NCI-H146 treated with DMSO at 0.1 percent for 48 hours (cell line): ENCODE results near the gene BEX2.
"Not testable (repeated sequence)": the region's sequence is repeated elsewhere in the genome, so short reads cannot be mapped to it uniquely, and the experiment has no call there.

ENCODE experiments used
- DNase-seq: peaks from one replicate; lab custom pipeline; 2025; ENCODE audit not compliant: unreplicated experiment; lab: John Stamatoyannopoulos, UW

BEX2 gene

GRCh38 chrX:103310555-103311398, at the start of gene BEX2:
Gene BEX2, minus strand, starts transcription at chrX:103310990. Its CDS starts 1,014 bp downstream, at chrX:103309976.
- DNase-seq, result peak; percentile 64

- no peak for DNase-seq
Measured at GRCh38 chrX:103360092-103360491, 49.3 kb upstream of the BEX2 start.

DNA sequence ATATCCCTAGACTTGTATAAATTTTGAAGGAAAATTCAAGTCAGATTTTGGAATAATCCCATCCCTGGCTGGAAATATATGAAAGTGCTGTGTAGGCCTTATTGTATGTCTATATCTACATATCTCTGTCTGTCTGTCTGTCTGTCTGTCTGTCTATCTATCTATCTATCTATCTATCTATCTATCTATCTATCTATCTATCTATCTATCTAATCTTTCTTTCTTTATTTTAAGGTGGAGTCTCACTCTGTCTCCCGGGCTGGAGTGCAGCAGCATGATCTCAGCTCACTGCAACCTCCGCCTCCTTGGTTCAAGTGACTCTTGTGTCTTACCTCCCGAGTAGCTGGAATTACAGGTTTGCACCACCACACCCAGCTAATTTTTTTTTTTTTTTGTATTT, 48.8 kb upstream of the BEX2 start:
- not testable (repeated sequence) for DNase-seq

- DNase-seq, result no peak
Measured at GRCh38 chrX:103357871-103358270, 47.1 kb upstream of the BEX2 start.

GRCh38 chrX:103356858-103357257, 46.1 kb upstream of the BEX2 start:
- DNase-seq, result no peak

DNA sequence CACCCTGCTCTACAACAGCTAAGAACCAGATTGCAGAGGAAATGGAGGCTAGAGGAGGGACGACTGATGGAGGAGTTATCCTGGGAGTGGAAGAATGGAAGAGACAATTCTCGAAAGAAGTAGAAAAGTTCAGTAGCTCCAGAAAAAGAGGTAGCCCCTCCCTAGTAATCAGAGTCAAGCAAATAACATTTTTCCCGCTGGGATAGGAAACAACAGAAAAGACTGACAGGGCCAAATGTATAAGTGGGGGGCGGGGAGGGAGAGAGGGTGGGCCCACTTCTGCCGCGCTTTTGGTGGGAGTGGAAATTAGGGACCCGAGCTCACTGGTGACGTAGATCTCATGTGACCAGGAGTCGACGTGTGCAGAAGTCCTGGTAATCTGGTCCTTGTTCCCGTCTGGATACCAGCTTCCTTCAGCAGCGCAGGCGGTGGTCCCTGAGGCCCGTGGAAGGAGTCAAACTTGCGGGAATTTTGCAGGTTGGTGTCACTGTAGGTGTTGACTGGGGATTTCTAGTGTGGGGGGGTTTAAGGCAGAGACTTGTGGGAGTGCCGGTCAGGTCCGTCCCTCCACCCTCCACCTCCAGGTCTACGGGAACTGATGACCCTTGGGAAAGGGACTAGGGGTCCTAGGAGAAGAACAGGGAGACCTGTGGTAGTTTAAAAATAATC, 45.5 kb upstream of the BEX2 start, which contains the start of gene TCEAL9:
TSS of gene TCEAL9 (plus strand) at position 377 of the 669 bp plus-strand sequence. CDS start 1,179 bp downstream, outside the sequence.
- peak; percentile 36 for DNase-seq

DNA sequence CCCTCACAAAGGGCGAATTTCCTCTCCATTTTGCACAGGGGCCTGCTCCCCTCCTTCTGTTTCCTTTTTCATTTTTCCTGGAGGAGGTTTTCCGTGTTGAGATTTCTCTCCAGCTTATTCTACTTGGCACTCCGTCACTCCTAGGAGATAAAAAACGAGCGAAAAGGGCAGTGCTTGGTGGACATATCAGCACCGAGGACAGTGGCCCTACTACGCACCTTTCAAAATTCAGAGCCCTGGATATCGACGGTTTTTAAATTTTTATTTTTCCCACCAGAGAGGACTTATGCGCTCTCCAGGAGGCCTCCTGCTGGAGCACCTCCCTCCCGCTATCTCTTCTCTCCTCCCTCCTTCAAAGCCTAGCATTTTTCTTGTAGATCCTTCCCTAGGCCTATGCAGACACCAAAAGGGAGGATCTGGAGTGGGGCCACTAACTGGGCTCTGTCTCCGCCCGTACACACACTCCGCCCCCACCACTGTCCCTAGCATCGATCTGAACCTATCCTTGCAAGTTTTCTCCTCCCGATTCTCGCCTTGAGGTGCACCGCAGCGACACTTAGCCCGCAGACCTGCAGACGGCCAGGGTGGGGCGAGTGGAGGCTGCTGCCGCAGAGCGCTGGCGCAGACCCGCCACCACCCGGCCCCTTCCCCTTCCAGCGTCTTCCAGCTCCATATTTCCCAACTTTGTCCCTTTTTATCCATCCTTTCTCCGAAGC, 37.0 kb upstream of the BEX2 start:
- no peak for DNase-seq

GRCh38 chrX:103344606-103345005, 33.8 kb upstream of the BEX2 start:
- no peak for DNase-seq

DNA sequence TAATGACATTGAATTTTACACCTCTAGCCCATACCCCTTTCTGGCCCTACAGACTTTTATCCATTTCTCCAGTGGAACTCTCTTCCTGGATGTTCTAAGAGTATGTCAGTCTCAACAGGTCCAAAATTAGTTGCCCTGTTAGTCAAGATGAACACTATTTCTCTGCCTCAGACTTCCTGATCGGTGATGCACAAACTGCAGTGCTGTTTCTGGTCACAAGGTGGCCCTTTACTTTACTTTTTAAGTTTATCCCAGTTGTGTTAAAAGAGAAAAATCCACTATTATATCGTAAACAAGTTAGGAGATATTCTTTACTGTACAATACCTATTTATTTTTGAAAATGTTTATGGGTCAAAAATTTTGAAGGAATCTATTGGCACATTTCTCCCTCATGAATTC, 32.3 kb upstream of the BEX2 start:
- DNase-seq, result peak; percentile 15

GRCh38 chrX:103338663-103339062, 27.9 kb upstream of the BEX2 start:
- no peak for DNase-seq

- no peak for DNase-seq
Measured at GRCh38 chrX:103330681-103331288, 20.0 kb upstream of the BEX2 start.

DNA sequence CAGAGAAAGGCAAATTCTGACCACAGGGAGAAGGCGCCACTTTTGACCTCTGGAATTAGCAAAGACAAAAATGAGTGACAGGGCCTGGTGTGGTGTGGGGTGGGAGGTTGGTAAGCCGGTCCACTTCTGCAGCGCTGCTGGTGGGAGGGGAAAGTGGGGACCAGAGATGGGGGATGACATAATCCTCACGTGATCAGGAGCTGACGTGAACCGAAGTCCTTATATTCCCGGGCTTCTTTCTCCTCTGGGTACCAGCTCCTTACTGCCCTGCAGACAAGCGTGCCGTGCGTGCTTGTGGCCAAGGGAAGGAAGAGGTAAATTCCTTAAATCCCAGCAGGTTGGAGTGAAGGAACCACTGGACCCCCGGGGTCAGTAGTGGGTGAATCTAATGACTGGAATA, 19.2 kb upstream of the BEX2 start, which contains the start of gene TCEAL7:
TSS of gene TCEAL7 (plus strand) at position 249 of the 400 bp plus-strand sequence. CDS start 1,165 bp downstream, outside the sequence.
- no peak for DNase-seq

DNA sequence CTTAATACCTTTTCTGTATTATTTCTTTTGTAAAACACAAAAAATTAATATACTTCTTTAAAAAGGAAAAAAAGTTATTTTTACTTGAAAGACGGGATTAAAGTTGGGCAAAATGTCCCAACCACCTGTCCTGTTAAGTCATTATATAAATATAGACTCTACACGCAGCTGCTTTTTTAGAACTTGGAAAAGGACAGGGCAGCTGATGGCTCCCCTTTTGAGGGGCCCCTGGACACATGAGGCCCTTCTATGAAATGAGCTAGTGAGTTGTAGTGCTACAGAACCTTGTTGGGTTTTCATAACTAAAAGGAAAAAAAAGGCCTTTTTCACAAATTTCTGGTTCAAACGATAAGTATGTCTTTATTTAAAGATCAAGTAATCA, 600 bp upstream of the BEX2 start:
- DNase-seq, result no peak

- no peak for DNase-seq
Measured at GRCh38 chrX:103309860-103310554, 783 bp downstream of the BEX2 start.

DNA sequence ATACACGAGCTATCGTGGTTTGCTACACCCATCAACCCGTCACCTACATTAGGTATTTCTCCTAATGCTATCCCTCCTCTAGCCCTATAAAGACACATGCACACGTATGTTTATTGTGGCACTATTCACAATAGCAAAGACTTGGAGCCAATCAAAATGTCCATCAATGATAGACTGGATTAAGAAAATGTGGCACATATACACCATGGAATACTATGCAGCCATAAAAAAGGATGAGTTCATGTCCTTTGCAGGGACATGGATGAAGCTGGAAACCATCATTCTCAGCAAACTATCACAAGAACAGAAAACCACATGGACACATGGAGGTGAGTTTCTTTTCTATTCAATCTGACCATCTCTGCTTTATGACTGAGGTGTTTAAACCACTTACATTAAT, 5.1 kb downstream of the BEX2 start:
- DNase-seq, result not testable (repeated sequence)

DNA sequence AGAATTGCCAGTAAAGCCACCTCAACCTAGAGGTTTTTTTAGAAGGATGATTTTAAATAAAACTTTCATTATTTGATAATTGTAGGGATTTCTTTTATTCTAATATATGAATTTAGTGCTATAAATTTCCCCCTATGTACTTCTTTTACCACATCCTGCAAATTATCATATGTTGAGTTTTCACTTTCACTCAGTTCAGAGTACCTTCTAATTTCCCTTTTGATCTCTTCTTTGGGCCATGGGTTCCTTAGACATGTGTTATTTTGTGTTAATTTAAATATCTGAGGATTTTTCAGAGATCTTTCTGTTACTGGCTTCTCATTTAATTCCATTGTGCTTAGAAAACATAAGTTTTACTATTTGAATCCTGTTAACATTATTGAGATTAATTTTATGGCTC, 6.1 kb downstream of the BEX2 start:
- no peak for DNase-seq

DNA sequence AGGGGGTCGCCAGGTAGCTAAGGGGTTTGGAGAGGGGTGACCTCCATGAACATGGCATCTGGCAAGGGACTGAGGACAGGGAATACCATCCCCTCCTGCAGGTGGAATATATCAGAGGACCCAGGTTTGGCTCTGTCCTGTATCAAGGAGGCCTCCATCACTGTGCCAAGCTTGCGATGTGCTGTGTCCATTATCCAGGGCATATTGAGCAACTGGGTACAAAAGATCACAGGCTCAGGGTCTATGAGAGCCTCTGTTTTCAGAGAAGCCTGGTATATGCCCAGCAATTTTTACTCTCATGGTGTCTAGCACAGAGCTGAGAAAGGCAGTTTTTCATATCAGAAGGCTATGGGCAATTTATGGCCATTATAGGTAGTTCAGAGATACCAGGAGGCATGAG, 17.7 kb downstream of the BEX2 start:
- DNase-seq, result no peak

DNA sequence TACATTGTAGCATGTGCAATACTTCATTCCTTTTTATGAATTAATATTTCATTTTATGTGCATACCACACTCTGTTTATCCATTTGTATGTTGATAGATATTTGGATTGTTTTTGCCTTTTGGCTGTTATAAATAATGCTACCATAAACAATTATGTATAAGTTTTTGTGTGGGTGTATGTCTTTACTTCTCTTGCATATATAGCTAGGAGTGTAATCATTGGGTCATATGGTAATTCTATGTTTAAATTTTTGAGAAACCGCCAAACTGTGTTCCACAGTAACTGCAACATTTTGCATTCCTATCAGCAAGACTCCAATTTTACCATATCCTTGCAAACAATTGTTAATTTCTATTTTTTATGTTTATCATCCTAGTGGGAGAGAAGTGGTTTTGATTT, 31.2 kb downstream of the BEX2 start:
- DNase-seq, result no peak

- DNase-seq, result peak; percentile 32
Measured at GRCh38 chrX:103276581-103277002, 34.2 kb downstream of the BEX2 start, which contains the start of gene TCEAL5. Gene TCEAL5, minus strand, starts transcription at chrX:103276750. Its CDS starts 2,187 bp downstream, at chrX:103274563.

GRCh38 chrX:103275947-103276567, 34.7 kb downstream of the BEX2 start:
- no peak for DNase-seq
